Stimulated activated CD8-positive, alpha-beta memory T cell treated with anti-CD3 and anti-CD28 coated beads, Interleukin-15, amount 100 ng/mL, for 1 hour (primary cell): Measurements from ENCODE around the gene OR9A4.
"Not testable (repeated sequence)": the region's sequence is repeated elsewhere in the genome, so short reads cannot be mapped to it uniquely, and the experiment has no call there.

Experiments used
- DNase-seq: peaks from one replicate; pipeline ENCODE4 v3.0.0-alpha.2; 2020; ENCODE audit warnings: low read depth

Gene OR9A4

GRCh38 chr7:141916099-141916498 lies at the start of gene OR9A4:
TSS of gene OR9A4 (plus strand) at chr7:141916399. CDS start at chr7:141918876, 2,477 bp downstream.
- DNase-seq, result no peak

GRCh38 chr7:141866974-141867373 lies 49.2 kb upstream of the OR9A4 start:
- DNase-seq, result no peak

GRCh38 chr7:141872931-141873330 lies 43.3 kb upstream of the OR9A4 start:
- no peak for DNase-seq

GRCh38 chr7:141874787-141875186 lies 41.4 kb upstream of the OR9A4 start:
- DNase-seq, result no peak

- DNase-seq, result no peak
Measured at GRCh38 chr7:141875453-141875852, 40.7 kb upstream of the OR9A4 start.

- DNase-seq, result no peak
Measured at GRCh38 chr7:141876371-141876770, 39.8 kb upstream of the OR9A4 start.

GRCh38 chr7:141877365-141877764 lies 38.8 kb upstream of the OR9A4 start:
- no peak for DNase-seq

GRCh38 chr7:141880960-141881359 lies 35.2 kb upstream of the OR9A4 start:
- no peak for DNase-seq

- no peak for DNase-seq
Measured at GRCh38 chr7:141884539-141885225, 31.5 kb upstream of the OR9A4 start.

GRCh38 chr7:141889321-141889720 lies 26.9 kb upstream of the OR9A4 start:
- DNase-seq, result no peak

- no peak for DNase-seq
Measured at GRCh38 chr7:141891336-141891735, 24.9 kb upstream of the OR9A4 start.

- DNase-seq, result not testable (repeated sequence)
Measured at GRCh38 chr7:141899366-141899765, 16.8 kb upstream of the OR9A4 start.

- DNase-seq, result no peak
Measured at GRCh38 chr7:141906285-141906684, 9.9 kb upstream of the OR9A4 start.

GRCh38 chr7:141911391-141911790 lies 4.8 kb upstream of the OR9A4 start:
- no peak for DNase-seq

- no peak for DNase-seq
Measured at GRCh38 chr7:141915565-141915964, 634 bp upstream of the OR9A4 start.

- no peak for DNase-seq
Measured at GRCh38 chr7:141920281-141920680, 4.1 kb downstream of the OR9A4 start.

- no peak for DNase-seq
Measured at GRCh38 chr7:141928146-141928844, 12.1 kb downstream of the OR9A4 start.

GRCh38 chr7:141928845-141929195 lies 12.6 kb downstream of the OR9A4 start:
- DNase-seq, result no peak

- DNase-seq, result no peak
Measured at GRCh38 chr7:141930211-141930610, 14.0 kb downstream of the OR9A4 start.

- DNase-seq, result no peak
Measured at GRCh38 chr7:141941075-141941474, 24.9 kb downstream of the OR9A4 start.

GRCh38 chr7:141943846-141944245 lies 27.6 kb downstream of the OR9A4 start:
- DNase-seq, result no peak

GRCh38 chr7:141944811-141945210 lies 28.6 kb downstream of the OR9A4 start:
- no peak for DNase-seq

- DNase-seq, result no peak
Measured at GRCh38 chr7:141945356-141945755, 29.2 kb downstream of the OR9A4 start.

- no peak for DNase-seq
Measured at GRCh38 chr7:141946796-141947195, 30.6 kb downstream of the OR9A4 start, which contains the start of gene CLEC5A. TSS of gene CLEC5A (minus strand) at chr7:141946974. CDS start at chr7:141946292, 682 bp downstream.
